Ovary (tissue), 3 donors: Measurements from ENCODE around the gene NIPBL.

Experiments used
- EP300 ChIP-seq: sonication (generic); formaldehyde crosslinking; IDR thresholded peaks from one replicate; pipeline ENCODE4 v1.6.1; 2017; ENCODE audit warnings: antibody characterized with exemption
- POLR2A ChIP-seq: fragments of 450-650 bp; IDR thresholded peaks from one replicate; pipeline ENCODE4 v1.6.1; 2017; ENCODE audit warnings: antibody characterized with exemption, mild to moderate bottlenecking, moderate library complexity
- TF ChIP-seq, protein P1 (sequence below), 3 donors: fragments of 450-650 bp in 2 of 3; fragments of 200-600 bp in 1 of 3; IDR thresholded peaks; one replicate each; pipeline versions ENCODE4 v1.5.1 to v1.8.0; 2016 to 2022; ENCODE audit warnings: antibody characterized with exemption in 3 of 3, mild to moderate bottlenecking in 1 of 3
- donor health status: DM: no; HTN: no; CAD: no.

GRCh38 chr5:36915653-36916052 lies 39.1 kb downstream of the NIPBL start:
- TF ChIP-seq, protein P1, sequence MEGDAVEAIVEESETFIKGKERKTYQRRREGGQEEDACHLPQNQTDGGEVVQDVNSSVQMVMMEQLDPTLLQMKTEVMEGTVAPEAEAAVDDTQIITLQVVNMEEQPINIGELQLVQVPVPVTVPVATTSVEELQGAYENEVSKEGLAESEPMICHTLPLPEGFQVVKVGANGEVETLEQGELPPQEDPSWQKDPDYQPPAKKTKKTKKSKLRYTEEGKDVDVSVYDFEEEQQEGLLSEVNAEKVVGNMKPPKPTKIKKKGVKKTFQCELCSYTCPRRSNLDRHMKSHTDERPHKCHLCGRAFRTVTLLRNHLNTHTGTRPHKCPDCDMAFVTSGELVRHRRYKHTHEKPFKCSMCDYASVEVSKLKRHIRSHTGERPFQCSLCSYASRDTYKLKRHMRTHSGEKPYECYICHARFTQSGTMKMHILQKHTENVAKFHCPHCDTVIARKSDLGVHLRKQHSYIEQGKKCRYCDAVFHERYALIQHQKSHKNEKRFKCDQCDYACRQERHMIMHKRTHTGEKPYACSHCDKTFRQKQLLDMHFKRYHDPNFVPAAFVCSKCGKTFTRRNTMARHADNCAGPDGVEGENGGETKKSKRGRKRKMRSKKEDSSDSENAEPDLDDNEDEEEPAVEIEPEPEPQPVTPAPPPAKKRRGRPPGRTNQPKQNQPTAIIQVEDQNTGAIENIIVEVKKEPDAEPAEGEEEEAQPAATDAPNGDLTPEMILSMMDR (IDR thresholded peaks at IDR 0.05), result no peak
- no peak for TF ChIP-seq POLR2A
- TF ChIP-seq EP300, result no peak
